Trophoblast cell (in vitro differentiated cells and primary cell): ENCODE results near the gene APBA3.

Source experiments
- DNase-seq, 2 donors: peaks; one replicate each; pipeline ENCODE4 v3.0.0-alpha.2; 2016
- H2AFZ ChIP-seq: 2 replicates; pipeline ENCODE4 v1.6.1; 2013; ENCODE audit warnings: low read length, moderate library complexity, mild to moderate bottlenecking; ENCODE audit not compliant: insufficient read depth, poor library complexity
- H2AK5ac ChIP-seq: 2 replicates; pipeline ENCODE4 v1.6.1; 2013; ENCODE audit warnings: mild to moderate bottlenecking, low read length
- H2BK120ac ChIP-seq: 2 replicates; pipeline ENCODE4 v1.6.1; 2013; ENCODE audit warnings: low read length, mild to moderate bottlenecking, moderate library complexity; ENCODE audit not compliant: insufficient read depth, poor library complexity
- H2BK12ac ChIP-seq: 2 replicates; pipeline ENCODE4 v1.6.1; 2013; ENCODE audit warnings: mild to moderate bottlenecking, low read length, moderate library complexity
- H2BK5ac ChIP-seq: 2 replicates; pipeline ENCODE4 v1.6.1; 2013; ENCODE audit warnings: low read length, low read depth, moderate library complexity, mild to moderate bottlenecking; ENCODE audit not compliant: poor library complexity
- H3K14ac ChIP-seq: 2 replicates; pipeline ENCODE4 v1.6.1; 2013; ENCODE audit warnings: mild to moderate bottlenecking, low read length
- H3K18ac ChIP-seq: 2 replicates; pipeline ENCODE4 v1.6.1; 2013; ENCODE audit warnings: mild to moderate bottlenecking, low read length
- H3K23ac ChIP-seq: 2 replicates; pipeline ENCODE4 v1.6.1; 2013; ENCODE audit warnings: low read length
- H3K27ac ChIP-seq: 2 replicates; pipeline ENCODE4 v1.5.1; 2013; ENCODE audit warnings: low read depth, mild to moderate bottlenecking, inconsistent platforms, low read length, moderate library complexity
- H3K27me3 ChIP-seq: 2 replicates; pipeline ENCODE4 v1.6.1; 2013; ENCODE audit warnings: inconsistent platforms, mild to moderate bottlenecking, low read length, moderate library complexity; ENCODE audit not compliant: insufficient read depth
- H3K36me3 ChIP-seq, 2 experiments: 1 replicate in 1 of 2; 2 replicates in 1 of 2; pipeline ENCODE4 v1.6.1; 2013; ENCODE audit warnings: low read length in 2 of 2, mild to moderate bottlenecking in 2 of 2, moderate library complexity in 1 of 2; ENCODE audit not compliant: insufficient read depth in 2 of 2, control insufficient read depth in 1 of 2
- H3K4ac ChIP-seq: 2 replicates; pipeline ENCODE4 v1.6.1; 2013; ENCODE audit warnings: low read depth, mild to moderate bottlenecking, low read length, moderate library complexity
- H3K4me1 ChIP-seq, 2 experiments: 1 replicate in 1 of 2; 2 replicates in 1 of 2; pipeline ENCODE4 v1.6.1; 2013; ENCODE audit warnings: low read length in 2 of 2, mild to moderate bottlenecking in 2 of 2, moderate library complexity in 1 of 2; ENCODE audit not compliant: insufficient read depth in 2 of 2, control insufficient read depth in 1 of 2
- H3K4me2 ChIP-seq: 2 replicates; pipeline ENCODE4 v1.6.1; 2013; ENCODE audit warnings: inconsistent platforms, mild to moderate bottlenecking, low read length, moderate library complexity
- H3K4me3 ChIP-seq: 2 replicates; pipeline ENCODE4 v1.5.1; 2013; ENCODE audit warnings: mild to moderate bottlenecking, low read depth, low read length, inconsistent platforms
- H3K79me1 ChIP-seq: one replicate; pipeline ENCODE4 v1.6.1; 2013; ENCODE audit warnings: low read length
- H3K79me2 ChIP-seq: 2 replicates; pipeline ENCODE4 v1.6.1; 2013; ENCODE audit warnings: low read length, mild to moderate bottlenecking; ENCODE audit not compliant: control insufficient read depth, insufficient read depth, poor library complexity
- H3K9ac ChIP-seq: 2 replicates; pipeline ENCODE4 v1.6.1; 2013; ENCODE audit warnings: mild to moderate bottlenecking, low read length
- H3K9me3 ChIP-seq: 2 replicates; pipeline ENCODE4 v1.6.1; 2013; ENCODE audit warnings: low read depth, mild to moderate bottlenecking, control low read depth, inconsistent platforms, low read length; ENCODE audit not compliant: insufficient read depth
- H4K12ac ChIP-seq: 2 replicates; pipeline ENCODE4 v1.6.1; 2013; ENCODE audit warnings: low read depth, mild to moderate bottlenecking, low read length, moderate library complexity
- H4K8ac ChIP-seq: 2 replicates; pipeline ENCODE4 v1.6.1; 2013; ENCODE audit warnings: low read depth, mild to moderate bottlenecking, low read length, moderate library complexity
- H4K91ac ChIP-seq: one replicate; pipeline ENCODE4 v1.6.1; 2013; ENCODE audit warnings: low read depth, mild to moderate bottlenecking, low read length, moderate library complexity
- WGBS: extraction: QIAGEN DNeasy Blood & Tissue Kit; methylation state at CpG from one replicate; pipeline ENCODE4 v1.1.7; 2013; ENCODE audit warnings: missing lambda C conversion rate; ENCODE audit not compliant: insufficient read length, insufficient coverage; ENCODE audit errors: extremely low coverage; 5-methylcytosine and 5-hydroxymethylcytosine counted together

Gene APBA3

DNA sequence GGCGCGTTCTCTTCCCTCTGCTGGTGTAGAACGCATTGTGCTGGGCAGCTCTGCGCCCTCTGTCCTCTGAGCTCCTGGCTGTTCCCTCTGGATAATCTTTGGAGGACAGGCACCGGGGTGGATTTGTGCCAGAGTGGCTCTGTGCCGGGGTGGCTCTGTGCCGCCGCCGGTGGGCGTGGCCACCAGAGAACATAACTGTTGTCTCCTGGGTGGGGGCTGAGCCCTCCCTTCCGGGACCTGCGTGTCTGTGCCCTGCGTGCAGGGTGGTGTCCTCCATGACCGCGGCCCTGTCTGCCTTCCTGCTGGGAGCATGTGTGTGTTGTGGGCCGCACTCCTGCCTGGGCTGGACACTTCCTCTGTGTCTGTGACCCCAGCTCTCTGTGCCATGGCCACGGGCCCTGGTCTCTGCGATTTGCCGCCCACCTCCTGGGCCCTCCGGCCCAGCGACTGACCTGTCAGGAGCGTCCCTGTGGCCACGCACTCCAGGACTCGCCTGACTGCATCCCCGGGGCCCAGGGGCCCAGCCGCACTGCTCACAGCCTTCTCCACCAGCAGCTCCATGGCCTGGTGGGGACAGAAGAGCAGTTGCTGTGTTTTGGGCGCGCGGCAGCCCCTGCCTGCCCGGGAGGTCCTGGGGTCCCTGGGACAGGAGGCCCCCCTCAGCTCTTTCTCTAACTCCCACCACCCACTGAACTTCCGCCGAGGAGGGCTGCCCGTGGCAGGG is 47.1 kb upstream of the APBA3 start:
- no peak for DNase-seq
- no peaks in the 10 kb centered on the region for H3K36me3 ChIP-seq
- no CpG with 5 or more reads among the region's 33 CpGs for WGBS

DNA sequence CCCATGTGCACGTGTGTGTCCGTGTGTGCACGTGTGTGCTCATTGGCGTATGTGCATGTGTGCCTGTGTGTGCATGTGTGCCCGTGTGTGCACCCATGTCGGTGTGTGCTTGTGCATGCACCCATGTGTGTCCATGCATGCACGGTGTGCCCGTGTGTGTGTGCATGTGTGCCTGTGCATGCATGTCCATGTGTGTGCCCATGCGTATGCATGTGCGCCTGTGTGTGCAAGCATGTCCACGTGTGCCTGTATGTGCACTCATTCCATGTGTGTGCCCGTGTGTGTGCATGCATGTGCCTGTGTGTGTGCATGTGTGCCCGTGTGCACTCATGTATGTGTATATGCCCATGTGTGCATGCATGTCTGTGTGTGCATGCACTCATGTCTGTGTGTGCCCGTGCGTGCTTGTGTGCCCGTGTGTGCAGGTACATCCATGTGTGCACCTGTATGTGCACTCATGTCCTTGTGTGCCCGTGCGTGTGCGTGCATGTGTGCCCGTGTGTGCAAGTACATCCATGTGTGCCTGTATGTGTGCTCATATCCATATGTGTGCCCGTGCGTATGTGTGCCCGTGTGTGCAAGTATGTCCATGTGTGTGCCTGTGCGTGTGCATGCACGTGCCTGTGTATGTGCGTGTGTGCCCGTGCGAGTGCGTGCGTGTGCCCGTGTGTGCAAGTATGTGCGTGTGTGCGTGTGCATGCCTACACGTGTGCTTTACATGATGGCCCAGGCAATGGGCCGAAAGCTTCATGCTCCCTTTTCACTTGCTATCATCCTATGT is 46.3 kb upstream of the APBA3 start:
- Histone ChIP-seq H2BK12ac (no peak overlapping the region), H4K91ac (no peak overlapping the region), H3K23ac (no peak overlapping the region), H2AFZ (no peak overlapping the region), H4K8ac (no peak overlapping the region), H4K12ac (no peak overlapping the region), H3K14ac (no peak overlapping the region), H3K9ac (no peak overlapping the region), H2AK5ac (no peak overlapping the region), H3K27ac (no peak overlapping the region), H2BK120ac (no peak overlapping the region), H3K79me2 (no peaks in the 10 kb centered on the region), H3K4me2 (no peak overlapping the region), H3K9me3 (peaks cover 6% of the 10 kb centered on the region), H3K18ac (no peak overlapping the region), H3K27me3 (no peaks in the 10 kb centered on the region), H3K36me3 (no peaks in the 10 kb centered on the region), H2BK5ac (no peak overlapping the region), H3K4me1 (no peaks in the 10 kb centered on the region), H3K4me3 (peak overlapping the region; percentile 6), H3K79me1 (no peaks in the 10 kb centered on the region), H3K4ac (no peak overlapping the region)
- no CpG with 5 or more reads among the region's 35 CpGs for WGBS
- DNase-seq = no peak

More for the DNA sequence above, 47.1 kb upstream of the APBA3 start:
- H2BK120ac ChIP-seq = no peak overlapping the region
- no peak overlapping the region for H3K27ac ChIP-seq
- no peak overlapping the region for H4K8ac ChIP-seq
- H2BK12ac ChIP-seq = no peak overlapping the region
- H3K9me3 ChIP-seq = peaks cover 6% of the 10 kb centered on the region
- no peaks in the 10 kb centered on the region for H3K79me1 ChIP-seq
- H2AK5ac ChIP-seq = no peak overlapping the region
- no peak overlapping the region for H3K14ac ChIP-seq
- H3K4me2 ChIP-seq = no peak overlapping the region
- H3K9ac ChIP-seq = no peak overlapping the region
- H3K27me3 ChIP-seq = no peaks in the 10 kb centered on the region
- no peak overlapping the region for H2AFZ ChIP-seq
- H3K4ac ChIP-seq = no peak overlapping the region
- H4K12ac ChIP-seq = no peak overlapping the region
- H3K4me1 ChIP-seq = no peaks in the 10 kb centered on the region
- no peak overlapping the region for H2BK5ac ChIP-seq
- H3K23ac ChIP-seq = no peak overlapping the region
- no peaks in the 10 kb centered on the region for H3K79me2 ChIP-seq
- H4K91ac ChIP-seq = no peak overlapping the region
- H3K4me3 ChIP-seq = no peak overlapping the region
- no peak overlapping the region for H3K18ac ChIP-seq

DNA sequence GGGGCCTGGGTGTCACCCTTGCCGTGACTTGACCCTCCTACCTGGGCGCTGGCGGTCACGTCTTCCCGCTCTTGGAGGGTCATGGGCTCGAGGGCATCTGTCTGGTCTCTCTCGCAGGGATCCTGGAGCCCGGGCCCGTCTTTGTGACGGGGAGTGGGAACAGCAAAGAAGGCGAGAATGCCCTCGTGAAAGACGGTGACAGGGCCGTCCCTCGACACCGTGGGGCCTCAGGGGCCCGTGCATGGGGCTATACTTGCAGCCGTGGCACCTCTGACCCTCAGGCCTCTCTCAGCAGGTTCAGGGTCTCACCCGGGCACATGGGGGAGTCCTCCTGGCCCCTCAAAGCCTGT is 45.6 kb upstream of the APBA3 start:
- H3K14ac ChIP-seq = no peak overlapping the region
- H2BK5ac ChIP-seq = no peak overlapping the region
- H3K4me3 ChIP-seq = no peak overlapping the region
- DNase-seq = no peak
- H2BK12ac ChIP-seq = no peak overlapping the region
- H4K12ac ChIP-seq = no peak overlapping the region
- no peak overlapping the region for H4K8ac ChIP-seq
- H3K9ac ChIP-seq = no peak overlapping the region
- H2BK120ac ChIP-seq = no peak overlapping the region
- H3K18ac ChIP-seq = no peak overlapping the region
- H2AFZ ChIP-seq = no peak overlapping the region
- H3K36me3 ChIP-seq = no peaks in the 10 kb centered on the region
- no peak overlapping the region for H4K91ac ChIP-seq
- no peak overlapping the region for H3K4ac ChIP-seq
- H3K27ac ChIP-seq = no peak overlapping the region
- H3K79me1 ChIP-seq = no peaks in the 10 kb centered on the region
- no peak overlapping the region for H3K4me2 ChIP-seq
- H3K4me1 ChIP-seq = no peaks in the 10 kb centered on the region
- H3K27me3 ChIP-seq = no peaks in the 10 kb centered on the region
- no CpG with 5 or more reads among the region's 19 CpGs for WGBS
- H3K23ac ChIP-seq = no peak overlapping the region
- H3K79me2 ChIP-seq = no peaks in the 10 kb centered on the region
- peaks cover 6% of the 10 kb centered on the region for H3K9me3 ChIP-seq
- no peak overlapping the region for H2AK5ac ChIP-seq

DNA sequence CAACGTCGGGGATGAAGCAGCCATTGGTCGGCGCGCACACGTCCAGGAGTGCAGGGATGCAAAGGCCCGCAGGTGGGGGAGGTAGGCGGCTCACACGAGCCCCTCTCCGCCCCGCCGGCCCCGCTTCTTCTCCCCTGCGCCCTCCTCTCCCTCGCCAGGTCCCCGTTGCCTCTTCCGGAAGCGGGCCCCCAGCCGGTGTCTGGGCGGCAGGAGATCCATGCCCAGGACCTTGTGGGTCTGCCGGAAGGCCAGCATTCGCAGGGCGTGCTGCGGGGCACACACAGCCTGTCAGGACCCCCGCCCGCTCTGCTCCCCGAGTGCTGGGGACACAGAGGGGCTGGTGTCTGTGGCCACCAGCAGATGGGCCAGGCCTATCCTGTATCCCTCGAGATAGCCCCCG is 44.4 kb upstream of the APBA3 start:
- Histone ChIP-seq H3K9me3 (peaks cover 6% of the 10 kb centered on the region), H3K4me3 (no peak overlapping the region), H4K8ac (no peak overlapping the region), H3K14ac (no peak overlapping the region), H4K12ac (no peak overlapping the region), H3K4me2 (no peak overlapping the region), H2BK120ac (no peak overlapping the region), H2BK5ac (no peak overlapping the region), H3K4ac (no peak overlapping the region), H3K4me1 (no peaks in the 10 kb centered on the region), H3K18ac (no peak overlapping the region), H3K79me2 (no peaks in the 10 kb centered on the region), H3K79me1 (no peaks in the 10 kb centered on the region), H2AK5ac (no peak overlapping the region), H2AFZ (no peak overlapping the region), H4K91ac (no peak overlapping the region), H3K36me3 (no peaks in the 10 kb centered on the region), H2BK12ac (no peak overlapping the region), H3K27ac (no peak overlapping the region), H3K9ac (no peak overlapping the region), H3K23ac (no peak overlapping the region), H3K27me3 (peaks cover 12% of the 10 kb centered on the region)
- no peak for DNase-seq
- no CpG with 5 or more reads among the region's 29 CpGs for whole genome bisulfite sequencing
